Right ventricle myocardium inferior (tissue), 1 donor: Measurements from ENCODE around the gene TMPO. TPM values are rescaled to one million over a fixed set of nuclear protein-coding genes. Genes with fewer than 3 reads are reported as not detected.
"Not testable (repeated sequence)": the region's sequence is repeated elsewhere in the genome, so short reads cannot be mapped to it uniquely, and the experiment has no call there.

Experiments
- ATAC-seq: fragments of 200-7000 bp; cut with Tn5 transposase; one replicate; pipeline ENCODE4 v1.9.1; 2020; ENCODE audit warnings: mild to moderate bottlenecking, moderate library complexity
- DNase-seq: peaks from one replicate; pipeline ENCODE4 v3.0.0; 2021; ENCODE audit errors: missing footprints
- intact Hi-C: fragments of 100-400 bp; cut with DNase I; formaldehyde crosslinking; loops from one replicate; pipeline ENCODE4 v1.11.0; 2022
- total RNA-seq: library from RNA; stranded (reverse); fragmentation: NEBNext Ultra II Directional; extraction: Animal tissue kit (Norgen Biotek cat#: 25700); gene quantifications from one replicate; pipeline ENCODE4 v1.2.1, GENCODE V29; 2021
- donor health status: DM: no; HTN: yes; CAD: no; lungs with severe emphysema.

Gene TMPO
- total RNA-seq, 1 donor from 2014 or later = 15.6 TPM

DNA sequence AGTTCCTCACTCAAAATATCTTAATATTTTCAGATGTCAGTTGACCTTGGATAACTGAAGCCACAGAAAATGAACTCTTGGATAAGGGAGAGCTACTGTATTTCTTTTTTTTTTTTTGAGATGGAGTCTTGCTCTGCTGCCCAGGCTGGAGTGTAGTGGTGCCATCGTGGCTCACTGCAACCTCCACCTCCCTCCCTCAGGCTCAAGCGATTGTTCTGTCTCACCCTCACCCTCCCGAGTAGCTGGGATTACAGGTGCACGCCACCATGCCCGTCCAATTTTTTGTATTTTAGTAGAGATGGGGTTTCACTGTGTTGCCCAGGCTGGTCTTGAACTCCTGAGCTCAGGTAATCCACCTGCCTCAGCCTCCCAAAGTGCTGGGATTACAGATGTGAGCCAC, 81.9 kb downstream of the TMPO start:
- ATAC-seq, DNase-seq, intact Hi-C loops: not testable (repeated sequence)

Other genes starting within 250 kb of the TMPO start
- 1,790 TPM for gene SLC25A3, start 78.1 kb downstream of the TMPO start, total RNA-seq
- gene IKBIP, start 129.2 kb downstream of the TMPO start, total RNA-seq = 4.8 TPM
- 4.0 TPM for gene APAF1, start 129.7 kb downstream of the TMPO start, total RNA-seq